ENCODE data around the gene ASTN2. TPM values are rescaled to one million over a fixed set of nuclear protein-coding genes. Genes with fewer than 3 reads are reported as not detected.

Gene ASTN2
- total and polyA plus RNA-seq, 3 donors from 2014 or later: 55.7 to 157 (median 117) TPM

- 18 to 35% methylated on average over 12 to 16 of the region's 16 CpGs for WGBS, 2 donors
- no peaks in the 10 kb centered on the region for H3K4me1 ChIP-seq
- H3K36me3 ChIP-seq (ENCODE audit: low read depth, missing control alignments): no peaks in the 10 kb centered on the region
- no peak overlapping the region for H3K27ac ChIP-seq
- no peaks in the 10 kb centered on the region for H3K9me3 ChIP-seq
- no peak overlapping the region for H3K4me3 ChIP-seq
- no peak for TF ChIP-seq CTCF (IDR thresholded peaks at IDR 0.05)
- TF ChIP-seq POLR2A (IDR thresholded peaks at IDR 0.05): no peak
- H3K27me3 ChIP-seq: no peaks in the 10 kb centered on the region
- intact Hi-C loops (cut with DNase I; ENCODE audit: low total_unique reads): no loop called here
- peak; percentile 38 for DNase-seq
Observed at GRCh38 chr9:116959809-116960208, 455.0 kb downstream of the ASTN2 start.

GRCh38 chr9:116958881-116959280 is 456.0 kb downstream of the ASTN2 start:
- Histone ChIP-seq H3K27me3 (no peaks in the 10 kb centered on the region), H3K4me1 (no peaks in the 10 kb centered on the region), H3K27ac (no peak overlapping the region), H3K4me3 (no peak overlapping the region), H3K36me3 (ENCODE audit: low read depth, missing control alignments) (no peaks in the 10 kb centered on the region), H3K9me3 (no peaks in the 10 kb centered on the region)
- TF ChIP-seq POLR2A (IDR thresholded peaks at IDR 0.05) (no peak), CTCF (IDR thresholded peaks at IDR 0.05) (no peak)
- 51 to 69% methylated on average over 5 of the region's 5 CpGs for WGBS, 2 donors
- no peak for DNase-seq
- intact Hi-C loops (cut with DNase I; ENCODE audit: low total_unique reads): no loop called here

GRCh38 chr9:116954731-116955130 is 460.1 kb downstream of the ASTN2 start:
- TF ChIP-seq POLR2A (IDR thresholded peaks at IDR 0.05) (no peak), CTCF (IDR thresholded peaks at IDR 0.05) (no peak)
- Histone ChIP-seq H3K4me3 (no peak overlapping the region), H3K27ac (no peak overlapping the region), H3K9me3 (no peaks in the 10 kb centered on the region), H3K27me3 (no peaks in the 10 kb centered on the region), H3K36me3 (ENCODE audit: low read depth, missing control alignments) (no peaks in the 10 kb centered on the region), H3K4me1 (no peaks in the 10 kb centered on the region)
- DNase-seq: no peak
- intact Hi-C loops (cut with DNase I; ENCODE audit: low total_unique reads): no loop called here
- WGBS, 2 donors: 59 to 84% methylated on average over 2 of the region's 2 CpGs

GRCh38 chr9:116953271-116953670 is 461.6 kb downstream of the ASTN2 start:
- no peak for DNase-seq
- H3K36me3 ChIP-seq (ENCODE audit: low read depth, missing control alignments): no peaks in the 10 kb centered on the region
- no peaks in the 10 kb centered on the region for H3K27me3 ChIP-seq
- intact Hi-C loops (cut with DNase I; ENCODE audit: low total_unique reads): no loop called here
- H3K27ac ChIP-seq: no peak overlapping the region
- no peaks in the 10 kb centered on the region for H3K4me1 ChIP-seq
- no peaks in the 10 kb centered on the region for H3K9me3 ChIP-seq
- no peak overlapping the region for H3K4me3 ChIP-seq
- TF ChIP-seq POLR2A (IDR thresholded peaks at IDR 0.05) (no peak), CTCF (IDR thresholded peaks at IDR 0.05) (no peak)
- 25 to 48% methylated on average over 1 of the region's 1 CpG for WGBS, 2 donors

- H3K27me3 ChIP-seq: no peaks in the 10 kb centered on the region
- H3K9me3 ChIP-seq: no peaks in the 10 kb centered on the region
- 47 to 60% methylated on average over 7 of the region's 7 CpGs for WGBS, 2 donors
- no peak for DNase-seq
- intact Hi-C loops (cut with DNase I; ENCODE audit: low total_unique reads): no loop called here
- TF ChIP-seq POLR2A (IDR thresholded peaks at IDR 0.05) (no peak), CTCF (IDR thresholded peaks at IDR 0.05) (no peak)
- no peaks in the 10 kb centered on the region for H3K36me3 ChIP-seq (ENCODE audit: low read depth, missing control alignments)
- H3K4me1 ChIP-seq: no peaks in the 10 kb centered on the region
- H3K4me3 ChIP-seq: no peak overlapping the region
- H3K27ac ChIP-seq: no peak overlapping the region
Observed at GRCh38 chr9:116952436-116952810, 462.4 kb downstream of the ASTN2 start.

All from testis (tissue), 3 donors.